NCI-H345 treated with DMSO at 0.1 percent for 48 hours (cell line): Measurements from ENCODE around the gene STAT2.
"Not testable (repeated sequence)": the region's sequence is repeated elsewhere in the genome, so short reads cannot be mapped to it uniquely, and the experiment has no call there.

ENCODE experiments used
- DNase-seq: peaks from one replicate; lab custom pipeline; 2025; ENCODE audit not compliant: unreplicated experiment; lab: John Stamatoyannopoulos, UW

The STAT2 gene

GRCh38 chr12:56332512-56333196 lies 27.3 kb downstream of the STAT2 start:
- DNase-seq, result no peak

- DNase-seq, result no peak
These were observed 28.9 kb downstream of the STAT2 start for GRCh38 chr12:56330936-56331490.

- DNase-seq, result no peak
These were observed 33.4 kb downstream of the STAT2 start for GRCh38 chr12:56326533-56326932.

GRCh38 chr12:56326126-56326525 lies 33.8 kb downstream of the STAT2 start:
- DNase-seq, result no peak

- no peak for DNase-seq
These were observed 35.7 kb downstream of the STAT2 start for GRCh38 chr12:56324206-56324605.

- DNase-seq, result not testable (repeated sequence)
These were observed 38.3 kb downstream of the STAT2 start for GRCh38 chr12:56321610-56322009.

GRCh38 chr12:56321027-56321426 lies 38.9 kb downstream of the STAT2 start:
- DNase-seq, result no peak

- DNase-seq, result no peak
These were observed 42.2 kb downstream of the STAT2 start for GRCh38 chr12:56317675-56318074.

- peak; percentile 99 for DNase-seq
These were observed 44.1 kb downstream of the STAT2 start, which contains the start of gene CNPY2 for GRCh38 chr12:56315622-56316473. CNPY2 (minus strand) TSS chr12:56315988; CDS start chr12:56315217, 771 bp downstream.

GRCh38 chr12:56315249-56315621 lies 44.7 kb downstream of the STAT2 start:
- DNase-seq, result no peak

- DNase-seq, result no peak
These were observed 48.9 kb downstream of the STAT2 start for GRCh38 chr12:56311003-56311402.

- DNase-seq, result no peak
These were observed 51.2 kb downstream of the STAT2 start for GRCh38 chr12:56308714-56309113.

- no peak for DNase-seq
These were observed 52.5 kb downstream of the STAT2 start for GRCh38 chr12:56307221-56307965.

- DNase-seq, result no peak
These were observed 54.9 kb downstream of the STAT2 start for GRCh38 chr12:56304872-56305590.

- no peak for DNase-seq
These were observed 55.6 kb downstream of the STAT2 start for GRCh38 chr12:56304276-56304675.

- no peak for DNase-seq
These were observed 59.1 kb downstream of the STAT2 start for GRCh38 chr12:56300644-56301464.

GRCh38 chr12:56299853-56300643 lies 59.9 kb downstream of the STAT2 start, which contains the start of gene CS:
CS (minus strand) TSS chr12:56300330; CDS start chr12:56300201, 129 bp downstream.
- peak; percentile 97 for DNase-seq

- DNase-seq, result no peak
These were observed 60.5 kb downstream of the STAT2 start for GRCh38 chr12:56299308-56299852.

GRCh38 chr12:56298828-56299227 lies 61.1 kb downstream of the STAT2 start:
- no peak for DNase-seq
